Prostate gland (tissue), 2 donors: ENCODE data around the gene EDAR. TPM values are rescaled to one million over a fixed set of nuclear protein-coding genes. Genes with fewer than 3 reads are reported as not detected.

ENCODE experiments used
- DNase-seq: peaks from one replicate; pipeline ENCODE4 v3.0.0-alpha.2; 2019; ENCODE audit warnings: low spot score
- H3K27ac ChIP-seq, 2 donors: fragments of 200-600 bp; sonication (generic); 2 replicates each; pipeline ENCODE4 v1.5.1; 2017 to 2019
- H3K27me3 ChIP-seq: fragments of 200-600 bp; sonication (generic); replicated peaks from 2 replicates; pipeline ENCODE4 v1.5.1; 2019; ENCODE audit not compliant: insufficient read depth
- H3K36me3 ChIP-seq, 2 donors: fragments of 200-600 bp; sonication (generic); 1 replicate in 1 of 2; 2 replicates in 1 of 2; pipeline versions ENCODE4 v1.5.1 to v1.8.1; 2017 to 2019
- H3K4me1 ChIP-seq: fragments of 200-600 bp; sonication (generic); replicated peaks from 2 replicates; pipeline ENCODE4 v1.5.1; 2019
- H3K4me3 ChIP-seq, 2 donors: fragments of 200-600 bp; sonication (generic); 2 replicates each; pipeline ENCODE4 v1.5.1; 2017 to 2019
- H3K9me3 ChIP-seq: fragments of 200-600 bp; sonication (generic); 2 replicates; pipeline ENCODE4 v1.5.1; 2017
- CTCF ChIP-seq, 4 experiments: fragments of 200-600 bp in 2 of 4; fragments of 450-650 bp in 2 of 4; sonication (generic) in 2 of 4; IDR thresholded peaks; 1 replicate in 3 of 4; 2 replicates in 1 of 4; pipeline ENCODE4 v1.5.1; 2016 to 2019; ENCODE audit warnings: antibody characterized with exemption in 4 of 4, mild to moderate bottlenecking in 2 of 4, moderate library complexity in 2 of 4
- POLR2A ChIP-seq: fragments of 450-650 bp; IDR thresholded peaks from one replicate; pipeline ENCODE4 v1.6.1; 2016; ENCODE audit warnings: antibody characterized with exemption, mild to moderate bottlenecking
- POLR2AphosphoS5 ChIP-seq: sonication (generic); formaldehyde crosslinking; IDR thresholded peaks from one replicate; pipeline ENCODE4 v1.6.1; 2017; ENCODE audit warnings: antibody characterized with exemption
- WGBS: methylation state at CpG from one replicate; pipeline ENCODE4 v1.1.5; 2018; 5-methylcytosine and 5-hydroxymethylcytosine counted together
- intact Hi-C: fragments of 100-400 bp; cut with DNase I; formaldehyde crosslinking; loops from one replicate; pipeline ENCODE4 v1.14.2; 2022
- total RNA-seq, 2 donors: library from RNA; depleted of rRNA; stranded (reverse); fragments of >200 nt; gene quantifications; one replicate each; pipeline ENCODE4 v1.1.0, GENCODE V29; 2016

The EDAR gene
- total RNA-seq, 2 donors from 2014 or later: 0.46 to 0.68 TPM

GRCh38 chr2:108993095-108993937 is 4.3 kb upstream of the EDAR start:
- intact Hi-C loops: no loop called here
- no peaks in the 10 kb centered on the region for H3K36me3 ChIP-seq
- H3K27ac ChIP-seq: no peak overlapping the region
- DNase-seq: no peak
- H3K4me3 ChIP-seq: no peak overlapping the region
- no peaks in the 10 kb centered on the region for H3K9me3 ChIP-seq
- no peak for TF ChIP-seq POLR2A
- TF ChIP-seq CTCF (IDR thresholded peaks at IDR 0.05): no peak
- TF ChIP-seq POLR2AphosphoS5: no peak
- H3K4me1 ChIP-seq: peaks cover 6% of the 10 kb centered on the region
- H3K27me3 ChIP-seq: no peaks in the 10 kb centered on the region
- WGBS: 88% methylated on average over 8 of the region's 8 CpGs

GRCh38 chr2:108988076-108988795 is 784 bp downstream of the EDAR start:
- DNase-seq: no peak
- WGBS: 35% methylated on average over 19 of the region's 19 CpGs
- H3K36me3 ChIP-seq: no peaks in the 10 kb centered on the region
- intact Hi-C loops: loop anchor here (2.0 kb wide), 1 partner anchor 59 kb away; no protein-coding TSS in a partner anchor
- peak overlapping the region; percentile 0 to 16 for H3K4me3 ChIP-seq
- H3K4me1 ChIP-seq: peaks cover 6% of the 10 kb centered on the region
- H3K9me3 ChIP-seq: no peaks in the 10 kb centered on the region
- H3K27me3 ChIP-seq: no peaks in the 10 kb centered on the region
- TF ChIP-seq CTCF (IDR thresholded peaks at IDR 0.05) (no peak), POLR2AphosphoS5 (no peak), POLR2A (no peak)
- no peak overlapping the region for H3K27ac ChIP-seq

- WGBS: 78% methylated on average over 7 of the region's 7 CpGs
- no peak for TF ChIP-seq CTCF (IDR thresholded peaks at IDR 0.05)
- TF ChIP-seq POLR2A: no peak
- TF ChIP-seq POLR2AphosphoS5: no peak
- DNase-seq: no peak
- no peak overlapping the region for H3K4me3 ChIP-seq
- H3K4me1 ChIP-seq: peaks cover 6% of the 10 kb centered on the region
- H3K27me3 ChIP-seq: no peaks in the 10 kb centered on the region
- no peaks in the 10 kb centered on the region for H3K36me3 ChIP-seq
- intact Hi-C loops: no loop called here
- H3K9me3 ChIP-seq: no peaks in the 10 kb centered on the region
- H3K27ac ChIP-seq: no peak overlapping the region
These were observed 2.0 kb downstream of the EDAR start for GRCh38 chr2:108986916-108987510.

- TF ChIP-seq POLR2AphosphoS5 (no peak), CTCF (IDR thresholded peaks at IDR 0.05) (no peak), POLR2A (no peak)
- 92% methylated on average over 13 of the region's 13 CpGs for WGBS
- no peaks in the 10 kb centered on the region for H3K9me3 ChIP-seq
- peaks cover under 1% of the 10 kb centered on the region for H3K4me1 ChIP-seq
- no peak overlapping the region for H3K27ac ChIP-seq
- H3K27me3 ChIP-seq: no peaks in the 10 kb centered on the region
- no peak for DNase-seq
- no peaks in the 10 kb centered on the region for H3K36me3 ChIP-seq
- no peak overlapping the region for H3K4me3 ChIP-seq
- intact Hi-C loops: no loop called here
These were observed 5.4 kb downstream of the EDAR start for GRCh38 chr2:108983610-108984009.
